GM19467 (cell line): Measurements from ENCODE around the gene PDK1.
A peak's percentile ranks its signal among the peaks of the same experiment; 100 is the strongest.
"Not testable (repeated sequence)": the region's sequence is repeated elsewhere in the genome, so short reads cannot be mapped to it uniquely, and the experiment has no call there.

Experiments used
- ATAC-seq: cut with Tn5 transposase; IDR thresholded peaks from one replicate; pipeline ENCODE4 v1.9.1; 2021; ENCODE audit warnings: mild to moderate bottlenecking, moderate library complexity; ENCODE audit not compliant: unreplicated experiment

The PDK1 gene

DNA sequence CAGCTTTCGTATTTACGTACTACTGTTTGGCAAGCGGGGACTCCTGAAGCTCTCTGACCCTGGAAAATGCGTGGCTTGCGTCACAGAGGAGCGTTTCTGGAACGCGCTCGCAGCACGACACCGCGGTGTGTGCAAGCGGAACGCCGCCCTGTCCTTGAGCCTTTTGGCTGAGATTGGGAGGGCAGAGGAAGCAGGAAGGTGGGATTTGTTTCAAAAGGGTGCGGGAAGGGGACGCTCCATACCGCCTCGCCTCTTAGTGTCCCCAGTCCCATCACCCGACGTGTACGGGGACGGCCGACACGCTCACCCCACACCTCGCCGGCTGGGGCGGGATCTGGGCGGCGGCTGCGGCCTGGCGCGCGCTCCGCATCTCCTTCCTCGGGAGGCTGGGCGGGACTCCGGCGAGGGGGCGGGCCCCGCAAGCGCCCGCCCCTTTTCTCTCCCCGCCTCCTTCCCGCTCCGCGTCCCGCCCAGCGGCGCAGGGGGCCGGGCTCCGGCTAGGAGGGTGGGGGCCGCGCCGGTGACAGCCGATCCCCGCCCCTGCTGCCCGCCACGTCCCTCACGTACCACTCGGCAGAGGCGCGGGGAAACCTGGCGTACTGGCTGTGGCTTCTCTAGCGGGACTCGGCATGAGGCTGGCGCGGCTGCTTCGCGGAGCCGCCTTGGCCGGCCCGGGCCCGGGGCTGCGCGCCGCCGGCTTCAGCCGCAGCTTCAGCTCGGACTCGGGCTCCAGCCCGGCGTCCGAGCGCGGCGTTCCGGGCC lies at the start of gene PDK1:
PDK1 (plus strand) TSS at position 569 of the 762 bp plus-strand sequence; CDS start at position 630, 61 bp downstream.
- peak; percentile 86 for ATAC-seq

- no peak for ATAC-seq
Measured at GRCh38 chr2:172507199-172507598, 48.7 kb upstream of the PDK1 start.

GRCh38 chr2:172510088-172510487 lies 45.8 kb upstream of the PDK1 start:
- ATAC-seq = no peak

DNA sequence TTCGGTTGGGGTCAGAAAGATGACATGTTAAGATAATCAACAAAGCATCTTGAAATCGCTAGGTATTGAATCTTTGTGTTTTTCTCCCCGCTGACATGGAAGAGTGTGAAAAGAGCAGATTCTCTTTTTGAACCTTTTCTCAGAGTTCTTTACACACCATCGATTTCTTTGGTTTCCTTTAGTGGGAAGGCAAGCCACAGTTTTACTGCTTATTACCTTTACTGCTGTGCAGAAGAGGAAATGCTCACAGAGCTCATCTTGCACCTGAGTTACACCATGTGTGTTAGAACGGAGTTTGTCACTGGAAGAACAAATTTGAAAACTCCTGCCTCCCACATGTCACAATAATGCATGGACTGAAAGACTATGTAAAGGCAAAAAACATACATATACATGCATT lies 45.3 kb upstream of the PDK1 start:
- no peak for ATAC-seq

- ATAC-seq = no peak
Measured at GRCh38 chr2:172512810-172513523, 42.9 kb upstream of the PDK1 start.

DNA sequence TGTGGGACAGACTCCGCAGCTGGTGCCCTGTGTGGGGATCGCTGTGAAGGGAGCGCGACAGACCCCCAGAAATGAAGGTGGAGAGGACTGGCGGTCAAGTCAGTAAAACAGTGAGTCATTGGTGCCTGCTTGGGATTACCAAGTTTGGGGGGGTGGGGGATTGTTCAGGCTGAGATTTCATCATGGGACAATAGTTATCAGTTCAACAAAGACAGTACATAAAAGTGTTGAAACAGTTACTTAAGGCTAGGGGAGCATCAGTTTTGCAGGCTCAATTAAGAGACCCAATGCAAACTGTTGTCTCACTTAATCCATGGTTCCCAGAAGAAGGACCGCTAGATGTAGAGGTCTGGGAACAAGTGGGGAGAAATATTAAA lies 42.4 kb upstream of the PDK1 start:
- ATAC-seq = no peak

GRCh38 chr2:172513935-172514586 lies 41.8 kb upstream of the PDK1 start:
- ATAC-seq = no peak

- ATAC-seq = no peak
Measured at GRCh38 chr2:172516299-172516698, 39.6 kb upstream of the PDK1 start.

GRCh38 chr2:172518995-172519394 lies 36.9 kb upstream of the PDK1 start:
- no peak for ATAC-seq

DNA sequence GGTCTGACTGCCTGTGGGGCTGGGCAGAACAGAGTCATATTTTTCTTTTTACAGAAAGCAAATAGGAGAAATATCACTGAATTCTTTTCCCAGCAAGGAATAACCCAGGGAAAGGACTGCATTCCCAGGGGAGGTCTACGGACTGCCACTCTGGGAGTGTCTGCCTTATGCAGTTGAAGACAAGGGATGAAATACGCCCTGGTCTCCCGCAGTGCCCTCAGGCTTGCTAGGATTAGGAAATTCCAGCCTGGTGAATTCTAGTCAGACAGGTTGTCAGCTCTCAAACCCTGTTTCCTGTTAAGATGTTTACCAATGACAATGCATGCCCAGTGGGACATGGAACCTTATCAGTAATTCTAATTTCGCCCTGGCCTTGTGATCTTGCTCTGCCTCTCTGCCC lies 30.3 kb upstream of the PDK1 start:
- no peak for ATAC-seq

GRCh38 chr2:172531309-172531708 lies 24.6 kb upstream of the PDK1 start:
- no peak for ATAC-seq

GRCh38 chr2:172532461-172532860 lies 23.4 kb upstream of the PDK1 start:
- ATAC-seq = not testable (repeated sequence)

- ATAC-seq = no peak
Measured at GRCh38 chr2:172533687-172534086, 22.2 kb upstream of the PDK1 start.

DNA sequence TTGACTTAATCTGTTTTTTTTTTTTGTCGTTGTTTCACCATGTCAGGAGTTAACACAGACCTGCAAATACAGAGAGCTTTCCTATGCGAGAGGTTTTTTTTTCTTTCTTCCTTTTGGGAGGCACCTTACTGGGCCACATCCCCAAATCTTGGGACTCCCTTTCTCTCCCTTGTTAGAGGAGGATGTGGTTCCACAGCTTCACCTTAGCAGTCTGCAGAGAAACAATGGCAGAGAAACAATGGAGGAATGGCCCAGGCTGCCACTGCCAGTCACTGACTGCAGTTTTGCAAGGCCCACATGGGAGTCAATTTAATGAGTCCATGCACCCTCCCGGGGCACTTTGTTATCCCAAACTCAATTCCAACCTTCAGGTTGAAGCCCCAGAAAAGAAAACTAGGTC lies 20.8 kb upstream of the PDK1 start:
- ATAC-seq = no peak

DNA sequence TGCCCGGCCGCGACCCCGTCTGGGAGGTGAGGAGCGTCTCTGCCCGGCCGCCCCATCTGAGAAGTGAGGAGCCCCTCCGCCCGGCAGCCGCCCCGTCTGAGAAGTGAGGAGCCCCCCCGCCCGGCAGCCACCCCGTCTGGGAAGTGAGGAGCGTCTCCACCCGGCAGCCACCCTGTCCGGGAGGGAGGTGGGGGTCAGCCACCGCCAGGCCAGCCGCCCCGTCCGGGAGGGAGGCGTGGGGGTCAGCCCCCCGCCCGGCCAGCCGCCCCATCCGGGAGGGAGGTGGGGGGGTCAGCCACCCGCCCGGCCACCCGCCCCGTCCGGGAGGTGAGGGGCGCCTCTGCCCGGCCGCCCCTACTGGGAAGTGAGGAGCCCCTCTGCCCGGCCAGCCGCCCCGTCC lies 18.0 kb upstream of the PDK1 start:
- ATAC-seq = not testable (repeated sequence)

DNA sequence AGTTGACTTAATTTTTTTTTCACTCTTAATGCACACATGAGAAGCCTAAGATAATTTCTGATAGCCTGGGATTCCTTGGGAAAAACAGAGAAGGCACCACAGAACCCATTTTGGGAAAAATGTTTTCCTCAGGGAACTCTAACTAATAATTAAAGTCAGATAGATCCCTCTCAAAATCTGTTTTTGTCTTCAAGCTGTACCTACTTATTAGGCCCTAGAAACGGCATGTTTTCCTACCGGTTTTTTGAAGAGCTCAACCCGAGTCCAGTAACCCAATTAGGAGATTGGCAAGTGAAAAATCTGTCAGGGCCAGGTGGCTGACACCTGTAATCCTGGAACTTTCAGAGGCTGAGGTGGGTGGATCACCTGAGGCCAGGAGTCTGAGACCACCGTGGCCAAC lies 16.1 kb upstream of the PDK1 start:
- no peak for ATAC-seq

GRCh38 chr2:172540421-172540820 lies 15.5 kb upstream of the PDK1 start:
- ATAC-seq = no peak

GRCh38 chr2:172545408-172546075 lies 10.3 kb upstream of the PDK1 start:
- no peak for ATAC-seq

- no peak for ATAC-seq
Measured at GRCh38 chr2:172549131-172549530, 6.8 kb upstream of the PDK1 start.

- ATAC-seq = not testable (repeated sequence)
Measured at GRCh38 chr2:172549802-172550201, 6.1 kb upstream of the PDK1 start.

- ATAC-seq = no peak
Measured at GRCh38 chr2:172550419-172550818, 5.5 kb upstream of the PDK1 start.
